Measurements from ENCODE around the gene ETS1.
A peak's percentile ranks its signal among the peaks of the same experiment; 100 is the strongest.

Gene ETS1

GRCh38 chr11:128518493-128519207 is 68.7 kb downstream of the ETS1 start:
- no peak for DNase-seq (ENCODE audit: low spot score)

GRCh38 chr11:128517451-128518230 is 69.7 kb downstream of the ETS1 start:
- peak; percentile 49 for DNase-seq (ENCODE audit: low spot score)

DNA sequence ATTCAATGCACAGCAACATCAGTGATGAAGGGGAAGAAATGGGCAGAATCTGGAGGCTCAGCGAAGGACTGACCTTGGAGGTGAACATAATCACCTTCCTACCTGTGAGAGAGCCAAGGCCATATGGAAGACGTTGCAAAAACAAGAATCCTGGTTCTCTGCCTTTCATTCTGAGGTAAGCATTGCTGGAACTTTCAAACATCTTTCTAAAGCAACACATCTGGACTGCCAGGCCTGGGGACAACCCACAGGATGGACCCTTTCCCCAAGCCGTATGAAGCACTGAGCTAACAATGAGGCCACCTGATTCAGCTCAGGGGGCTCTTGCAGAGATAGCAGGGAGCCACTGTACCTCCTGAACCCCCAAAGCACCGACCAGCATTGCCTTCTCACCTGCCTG is 70.5 kb downstream of the ETS1 start:
- no peak for DNase-seq (ENCODE audit: low spot score)

DNA sequence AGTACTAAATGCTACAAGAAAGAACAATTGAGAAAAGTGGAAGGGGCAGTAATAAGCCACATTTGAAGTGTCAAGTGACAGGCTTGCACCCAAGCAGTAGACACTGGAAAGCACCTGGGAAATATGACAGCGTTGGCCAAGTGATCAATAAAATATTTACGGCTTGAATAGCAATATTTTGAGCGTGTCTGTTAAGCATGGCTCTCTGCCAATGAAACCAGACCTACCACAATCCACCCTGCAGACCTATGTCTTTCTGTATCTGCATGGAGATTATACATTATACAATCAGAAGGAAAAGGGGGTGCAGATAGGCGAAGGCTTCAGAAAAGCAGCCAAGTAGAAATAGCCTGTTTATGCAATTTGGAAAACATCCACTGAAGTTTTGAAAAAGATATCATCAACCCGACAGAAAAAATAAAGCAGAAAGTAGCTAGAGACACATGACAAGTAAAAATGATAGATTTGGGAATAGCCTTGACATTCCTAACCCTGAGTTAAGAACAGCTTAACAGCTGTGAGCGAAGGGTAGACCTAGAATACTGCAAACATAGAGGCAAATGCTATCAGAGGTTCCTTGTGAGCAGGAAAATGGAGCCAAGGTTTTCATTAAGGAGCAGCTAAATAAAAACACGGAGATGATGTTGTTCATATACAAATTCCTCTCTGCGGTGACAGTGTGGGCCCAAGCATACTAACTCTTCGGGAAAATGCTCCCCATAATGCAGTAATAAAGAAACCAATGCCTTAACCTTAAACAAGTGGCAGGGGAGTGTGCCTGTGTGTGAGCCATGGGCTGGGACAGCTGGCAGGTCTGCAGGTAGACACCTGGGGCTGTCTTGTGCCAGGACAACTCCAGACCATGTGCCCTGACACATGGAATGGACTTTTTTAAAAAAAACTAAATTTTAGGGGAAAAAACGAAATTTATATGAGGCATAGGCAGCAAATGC is 71.3 kb downstream of the ETS1 start:
- DNase-seq (ENCODE audit: low spot score) = no peak

DNA sequence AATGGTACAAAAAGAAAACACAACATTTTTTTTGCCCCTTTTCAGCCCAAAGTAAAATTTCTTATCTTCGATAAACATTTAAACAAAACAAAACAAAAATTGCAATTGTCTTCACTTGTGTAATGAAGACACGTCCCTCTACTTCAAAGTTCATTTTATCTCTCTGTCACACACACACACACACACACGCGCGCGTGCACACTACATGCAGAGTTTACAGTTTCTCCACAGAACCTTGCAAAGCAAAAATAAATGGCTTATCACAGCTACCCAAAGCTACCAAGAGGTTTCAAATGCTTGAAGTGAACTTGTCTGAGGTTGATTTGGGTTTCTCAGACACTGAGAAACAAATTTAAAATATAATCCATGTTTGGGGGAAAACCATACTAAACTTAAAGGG is 72.3 kb downstream of the ETS1 start:
- no peak for DNase-seq (ENCODE audit: low spot score)

DNA sequence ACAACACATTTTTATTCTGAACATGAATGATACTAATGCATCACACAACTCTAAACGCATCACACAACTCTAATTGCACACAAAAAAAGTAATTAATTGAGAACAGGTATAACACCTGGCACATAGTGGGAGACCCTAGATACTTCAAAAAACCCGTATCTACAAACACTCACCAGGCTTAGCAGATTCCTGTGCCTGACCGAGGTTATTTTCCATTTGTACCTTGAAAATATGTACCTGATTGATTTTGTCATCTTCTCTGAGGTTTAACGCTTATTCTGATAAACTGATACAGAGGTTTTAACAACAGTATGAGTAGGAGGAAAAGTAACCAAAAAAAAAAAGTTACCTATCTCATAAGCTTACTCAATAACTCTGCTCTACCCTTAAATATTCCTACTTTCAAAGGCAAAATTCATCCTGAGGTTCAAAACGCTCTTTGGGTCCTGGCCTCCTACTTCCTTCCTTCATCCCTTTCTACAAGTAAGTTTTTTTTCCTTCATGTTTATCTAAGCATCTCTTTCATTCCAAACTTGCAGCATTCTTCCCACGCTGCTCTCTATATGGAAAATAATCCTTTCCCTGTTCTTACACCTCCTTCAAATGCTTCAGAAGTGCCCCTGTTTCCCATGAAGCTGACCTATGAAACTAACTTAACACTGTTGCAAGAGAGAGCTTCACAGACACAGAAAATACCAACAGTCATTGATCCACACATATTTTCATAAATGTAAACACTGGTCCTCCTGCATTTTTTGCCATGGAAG is 73.3 kb downstream of the ETS1 start:
- no peak for DNase-seq (ENCODE audit: low spot score)

DNA sequence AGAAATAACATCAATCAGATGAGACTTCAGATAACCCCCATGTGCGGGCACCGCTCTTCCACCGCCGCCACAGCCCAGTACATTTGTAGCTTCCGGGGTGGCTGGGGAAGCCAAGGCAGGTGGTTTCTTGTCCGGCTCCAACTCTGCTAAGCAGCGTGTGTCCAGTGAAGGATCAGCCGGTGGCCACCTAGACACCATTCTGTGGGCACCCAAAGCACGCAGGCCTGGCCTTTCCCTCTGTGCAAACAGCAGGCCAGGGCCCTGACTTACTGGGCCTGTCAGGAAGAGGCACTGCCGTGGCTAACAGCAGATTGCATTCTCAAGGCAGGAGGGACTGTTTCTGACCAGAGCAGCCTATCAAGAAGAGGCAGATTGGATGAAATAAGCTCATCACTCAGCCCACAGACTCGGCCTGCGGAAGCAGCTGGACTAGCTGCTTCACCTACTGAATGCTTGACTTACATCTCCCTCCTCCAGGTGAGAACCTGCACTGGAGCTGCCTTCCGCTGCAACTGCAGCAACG is 74.8 kb downstream of the ETS1 start:
- no peak for DNase-seq (ENCODE audit: low spot score)

DNA sequence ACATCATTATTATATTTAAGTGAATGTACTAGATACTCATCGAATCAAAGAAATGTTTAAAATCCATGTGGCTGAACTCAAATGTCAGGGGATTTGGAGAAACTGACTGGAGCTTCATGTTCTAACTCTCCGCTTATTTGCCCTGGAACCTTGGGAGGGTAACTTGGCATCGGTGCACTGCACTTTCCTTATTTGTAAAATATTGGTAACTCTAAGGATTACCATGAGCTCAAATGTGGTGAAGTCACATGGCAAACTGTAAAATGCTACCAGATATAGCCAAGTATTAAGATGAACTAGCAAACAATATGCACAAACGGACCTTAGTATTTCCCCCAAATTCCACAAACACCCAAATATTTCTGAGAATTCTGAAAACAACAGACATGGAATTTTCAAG is 75.6 kb downstream of the ETS1 start:
- DNase-seq (ENCODE audit: low spot score) = no peak

DNA sequence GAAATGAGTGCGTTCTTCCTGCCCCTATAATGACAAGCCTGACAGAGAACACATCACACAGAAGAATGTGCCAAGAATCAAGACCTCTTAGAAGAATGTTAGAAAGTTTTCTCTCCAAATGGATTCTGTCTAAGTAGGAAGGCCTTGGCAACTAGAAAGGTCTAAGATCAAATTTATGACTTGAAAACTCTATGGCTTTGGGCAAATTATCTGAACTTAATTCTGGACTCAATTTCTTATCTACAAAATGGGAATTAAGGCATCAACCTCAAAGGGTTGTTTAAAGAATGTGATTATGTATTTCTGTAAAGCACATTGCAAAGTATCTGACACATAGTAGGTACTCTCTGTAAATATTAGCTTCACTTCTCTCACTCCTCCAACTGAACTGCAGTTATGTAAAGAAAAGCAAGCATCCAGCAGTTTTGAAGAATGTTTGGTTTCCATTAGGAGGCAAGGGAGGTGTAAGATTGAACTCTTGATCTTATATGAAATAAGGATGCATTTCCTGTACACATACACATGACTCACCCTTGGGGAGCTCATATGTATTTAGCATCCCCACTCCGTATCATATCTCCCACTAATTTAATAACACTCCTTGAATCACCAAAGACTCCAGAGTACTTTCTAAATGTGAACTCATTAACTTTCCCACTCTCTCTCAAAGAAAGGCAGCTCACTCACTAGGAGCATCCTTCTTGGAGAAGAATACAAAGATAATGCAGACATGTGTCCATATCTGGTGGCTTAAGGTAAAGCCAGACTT is 77.6 kb downstream of the ETS1 start:
- no peak for DNase-seq (ENCODE audit: low spot score)

DNA sequence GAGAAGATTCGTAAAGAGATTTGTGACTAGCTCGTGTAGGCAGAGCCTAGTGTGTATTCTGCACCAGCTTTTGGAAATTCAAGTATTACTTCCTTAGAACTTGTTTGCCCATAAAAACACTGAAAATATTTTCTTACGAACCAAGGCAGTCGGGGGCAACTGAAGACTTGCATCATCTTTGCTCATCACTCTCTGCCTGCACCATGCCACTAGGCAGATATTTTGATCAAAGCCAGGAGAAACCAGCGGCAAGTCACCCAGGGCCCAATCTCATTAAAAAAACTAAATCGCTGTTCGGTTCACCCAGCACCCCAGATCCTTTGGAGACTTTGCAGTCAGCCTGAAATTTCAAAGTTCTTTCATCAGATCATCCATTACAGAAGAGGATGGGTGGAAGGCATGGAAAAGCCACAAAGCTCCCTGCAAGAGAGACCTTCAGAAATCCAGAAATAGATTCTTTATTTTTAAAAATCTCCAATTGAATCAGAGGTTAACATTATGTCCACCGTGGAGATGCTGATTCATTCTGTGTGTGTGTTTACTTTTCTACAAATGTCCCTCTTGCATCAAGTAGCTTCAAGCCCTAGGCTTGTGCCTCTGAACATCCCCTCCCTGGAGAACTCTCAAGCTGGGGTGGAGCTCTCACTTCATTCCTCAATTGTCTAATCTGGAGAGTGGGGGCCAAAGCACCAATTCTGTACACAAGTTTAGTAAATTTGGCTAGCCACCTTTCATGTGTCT is 78.4 kb downstream of the ETS1 start:
- no peak for DNase-seq (ENCODE audit: low spot score)

DNA sequence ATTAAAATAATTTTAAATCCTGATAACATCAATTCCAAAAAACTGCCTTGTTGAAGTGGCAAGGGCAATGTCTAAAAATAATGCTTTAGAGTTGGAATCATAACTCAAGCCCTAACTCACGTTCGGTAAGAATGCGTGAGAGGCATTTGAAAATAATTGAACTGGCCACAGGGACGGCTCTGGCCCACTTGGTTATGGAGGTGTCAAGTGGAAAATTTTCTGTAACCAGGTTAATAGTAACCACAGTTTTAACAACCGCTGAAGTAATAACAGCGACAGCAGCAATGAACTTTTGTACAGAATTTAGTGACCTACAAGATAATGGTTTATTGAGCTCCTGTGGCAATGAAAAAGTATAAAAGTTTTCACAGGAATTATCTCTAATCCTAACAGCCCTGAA is 79.4 kb downstream of the ETS1 start:
- no peak for DNase-seq (ENCODE audit: low spot score)

DNA sequence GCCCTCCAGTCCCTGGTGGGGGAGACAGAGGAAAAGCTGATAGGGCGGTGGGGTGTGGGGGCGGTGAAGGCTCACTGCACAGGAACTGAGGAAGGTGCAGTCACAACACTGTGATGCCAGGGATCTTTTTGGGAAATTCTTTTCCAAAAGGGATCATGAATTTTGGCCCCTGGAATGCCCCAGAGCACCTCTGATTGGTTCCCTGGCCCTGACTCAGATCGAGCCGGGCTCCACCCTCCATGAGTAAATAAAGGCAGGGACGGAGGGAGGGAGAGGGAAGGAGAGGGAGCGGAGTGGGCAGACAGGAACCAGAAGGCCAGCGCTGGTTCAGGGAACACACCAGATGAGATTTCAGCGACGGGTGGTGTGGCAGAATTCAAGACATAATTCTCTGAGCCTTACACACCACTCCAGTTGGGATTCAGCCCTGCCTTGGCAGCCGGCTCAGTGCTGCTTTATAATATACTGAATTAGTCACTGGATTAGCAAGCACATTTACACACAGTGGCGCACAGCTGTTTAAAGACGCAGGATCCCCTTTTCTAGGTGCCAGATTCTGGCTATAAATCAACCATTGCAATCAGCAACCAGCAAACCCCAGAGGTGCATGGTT is 80.3 kb downstream of the ETS1 start:
- DNase-seq (ENCODE audit: low spot score) = peak; percentile 89

DNA sequence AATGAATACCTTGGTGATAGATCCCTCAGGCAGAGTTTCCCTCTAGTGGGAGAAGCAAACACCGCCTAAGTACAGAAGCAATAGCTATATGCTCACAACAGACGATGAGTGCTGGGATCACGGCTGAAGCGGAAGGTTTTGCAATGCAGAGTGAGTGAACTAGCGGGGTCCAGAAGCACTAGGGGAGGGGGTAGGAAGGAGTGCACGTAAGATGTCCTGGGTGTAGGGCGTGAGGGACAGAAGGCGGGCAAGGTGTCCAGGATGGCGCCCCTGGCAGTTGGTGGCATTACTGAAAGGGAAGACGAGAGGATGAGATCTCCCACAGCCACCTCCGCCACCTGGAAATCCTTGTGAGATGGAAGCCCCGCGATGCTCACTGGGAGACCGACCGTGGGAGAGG is 81.0 kb downstream of the ETS1 start:
- DNase-seq (ENCODE audit: low spot score) = no peak

GRCh38 chr11:128505449-128506065 is 81.8 kb downstream of the ETS1 start:
- no peak for DNase-seq (ENCODE audit: low spot score)

- DNase-seq (ENCODE audit: low spot score) = no peak
Measured at GRCh38 chr11:128504486-128504885, 82.9 kb downstream of the ETS1 start.

DNA sequence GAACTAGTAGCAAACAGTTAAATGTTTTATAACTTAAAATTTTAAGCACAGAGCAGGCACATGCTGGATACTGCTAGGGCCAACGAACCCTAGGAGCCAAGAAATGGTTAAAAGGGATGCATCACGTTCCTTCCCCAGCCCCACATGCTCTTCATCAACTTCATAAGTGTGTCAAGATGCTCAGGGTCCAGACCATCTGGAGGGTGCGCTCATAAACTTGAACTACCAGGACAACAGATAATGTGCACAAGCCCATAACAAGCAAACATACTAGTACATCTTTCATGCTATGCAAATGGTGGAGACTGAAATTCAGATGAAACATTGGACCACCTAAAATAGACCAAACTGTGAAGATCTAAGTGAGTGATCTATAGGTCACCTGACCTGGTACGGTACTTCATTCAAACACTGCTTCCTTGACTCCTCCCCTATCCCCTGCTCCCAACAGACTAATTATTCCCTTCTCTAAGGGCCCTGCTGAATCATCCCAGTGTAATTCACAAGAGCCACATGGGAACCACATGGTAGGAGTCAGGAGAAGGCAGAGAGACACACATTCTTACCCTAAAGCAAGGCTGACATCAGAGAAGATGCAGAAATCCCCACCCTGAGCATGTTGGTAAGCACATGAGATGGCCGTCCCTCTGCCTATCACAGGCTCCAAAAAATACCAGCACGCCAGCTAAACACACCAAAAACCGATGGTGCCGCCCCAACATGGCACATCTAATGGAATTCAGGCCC is 83.9 kb downstream of the ETS1 start:
- DNase-seq (ENCODE audit: low spot score) = peak; percentile 78

DNA sequence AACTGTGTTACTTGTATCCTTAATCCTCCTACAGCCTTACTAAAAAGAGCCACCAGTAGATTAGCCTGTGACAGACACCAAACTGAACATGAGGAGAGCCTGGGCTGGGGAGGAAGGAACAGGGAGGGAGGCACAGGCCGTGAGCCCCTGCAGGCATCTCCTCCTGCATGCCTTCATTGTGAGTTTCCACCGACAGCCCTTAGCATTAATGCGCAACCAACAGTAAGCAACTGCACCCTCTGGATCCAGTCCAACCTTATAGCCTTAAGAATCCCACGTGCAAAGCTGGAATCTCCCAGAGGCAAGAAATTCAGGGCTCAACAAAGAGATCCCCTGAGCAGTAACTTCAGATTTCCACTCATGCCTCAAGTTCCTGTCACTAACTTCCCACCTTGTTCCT is 84.6 kb downstream of the ETS1 start:
- no peak for DNase-seq (ENCODE audit: low spot score)
